Measurements from ENCODE around the gene IRGQ.
A peak's percentile ranks its signal among the peaks of the same experiment; 100 is the strongest.

IRGQ gene

GRCh38 chr19:43642531-43642930, 46.6 kb upstream of the IRGQ start:
- no peaks in the 10 kb centered on the region for H3K79me2 ChIP-seq (ENCODE audit: insufficient read depth, low read length)
- H4K20me1 ChIP-seq (ENCODE audit: insufficient read depth, low read length), result peaks cover 5% of the 10 kb centered on the region; the same call in 1 of the 2 replicates
- H3K9ac ChIP-seq (ENCODE audit: low read depth, low read length), result no peak overlapping the region
- no peaks in the 10 kb centered on the region for H3K36me3 ChIP-seq (ENCODE audit: insufficient read depth, low read length)
- TF ChIP-seq EZH2 (IDR thresholded peaks at IDR 0.05; ENCODE audit: borderline replicate concordance, low read depth, low read length, severe bottlenecking), result no peak
- TF ChIP-seq, protein P1, sequence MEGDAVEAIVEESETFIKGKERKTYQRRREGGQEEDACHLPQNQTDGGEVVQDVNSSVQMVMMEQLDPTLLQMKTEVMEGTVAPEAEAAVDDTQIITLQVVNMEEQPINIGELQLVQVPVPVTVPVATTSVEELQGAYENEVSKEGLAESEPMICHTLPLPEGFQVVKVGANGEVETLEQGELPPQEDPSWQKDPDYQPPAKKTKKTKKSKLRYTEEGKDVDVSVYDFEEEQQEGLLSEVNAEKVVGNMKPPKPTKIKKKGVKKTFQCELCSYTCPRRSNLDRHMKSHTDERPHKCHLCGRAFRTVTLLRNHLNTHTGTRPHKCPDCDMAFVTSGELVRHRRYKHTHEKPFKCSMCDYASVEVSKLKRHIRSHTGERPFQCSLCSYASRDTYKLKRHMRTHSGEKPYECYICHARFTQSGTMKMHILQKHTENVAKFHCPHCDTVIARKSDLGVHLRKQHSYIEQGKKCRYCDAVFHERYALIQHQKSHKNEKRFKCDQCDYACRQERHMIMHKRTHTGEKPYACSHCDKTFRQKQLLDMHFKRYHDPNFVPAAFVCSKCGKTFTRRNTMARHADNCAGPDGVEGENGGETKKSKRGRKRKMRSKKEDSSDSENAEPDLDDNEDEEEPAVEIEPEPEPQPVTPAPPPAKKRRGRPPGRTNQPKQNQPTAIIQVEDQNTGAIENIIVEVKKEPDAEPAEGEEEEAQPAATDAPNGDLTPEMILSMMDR (IDR thresholded peaks at IDR 0.05; ENCODE audit: borderline replicate concordance, extremely low read depth, low read length, poor library complexity, severe bottlenecking), result no peak
- H3K4me2 ChIP-seq (ENCODE audit: insufficient read depth, low read length), result no peak overlapping the region
- peaks cover 17% of the 10 kb centered on the region for H3K27me3 ChIP-seq (ENCODE audit: insufficient read depth, low read length, poor library complexity)
- ATAC-seq (ENCODE audit: insufficient read depth, low read depth), result no peak
- H3K9me3 ChIP-seq (ENCODE audit: insufficient read depth, low read length, severe bottlenecking), result no peaks in the 10 kb centered on the region
- no peak overlapping the region for H3K27ac ChIP-seq (ENCODE audit: low read length)
- H3K4me3 ChIP-seq (ENCODE audit: low read depth in 1 of 2, low read length in 2 of 2), result no peak overlapping the region
- no peak overlapping the region for H2AFZ ChIP-seq (ENCODE audit: low read depth, low read length)
- peaks cover 20% of the 10 kb centered on the region for H3K4me1 ChIP-seq (ENCODE audit: insufficient read depth, low read length)
- no peak for DNase-seq

DNA sequence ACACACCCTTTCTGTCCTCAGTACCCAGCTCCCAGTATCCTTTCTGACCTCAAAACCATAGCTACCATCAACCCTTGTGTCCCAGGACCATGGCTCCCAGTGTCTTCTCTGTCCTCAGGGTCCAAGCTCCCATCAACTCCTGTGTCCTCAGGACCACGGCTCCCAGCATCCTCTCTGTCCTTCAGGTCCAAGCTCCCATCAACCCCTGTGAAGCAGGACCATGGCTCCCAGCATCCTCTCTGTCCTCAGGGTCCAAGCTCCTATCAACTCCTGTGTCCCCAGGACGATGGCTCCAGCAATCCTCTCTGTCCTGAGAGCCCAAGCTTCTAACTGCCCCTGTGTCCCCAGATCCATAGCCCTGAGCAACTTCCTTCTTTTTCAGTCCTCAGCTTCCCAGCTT, 45.4 kb upstream of the IRGQ start:
- H3K4me3 ChIP-seq (ENCODE audit: low read depth in 1 of 2, low read length in 2 of 2), result no peak overlapping the region
- no peak overlapping the region for H3K9ac ChIP-seq (ENCODE audit: low read depth, low read length)
- no peak overlapping the region for H3K4me2 ChIP-seq (ENCODE audit: insufficient read depth, low read length)
- no peaks in the 10 kb centered on the region for H3K79me2 ChIP-seq (ENCODE audit: insufficient read depth, low read length)
- TF ChIP-seq EZH2 (IDR thresholded peaks at IDR 0.05; ENCODE audit: borderline replicate concordance, low read depth, low read length, severe bottlenecking), result no peak
- TF ChIP-seq, protein P1 (IDR thresholded peaks at IDR 0.05; ENCODE audit: borderline replicate concordance, extremely low read depth, low read length, poor library complexity, severe bottlenecking), result no peak
- H3K27ac ChIP-seq (ENCODE audit: low read length), result no peak overlapping the region
- H3K4me1 ChIP-seq (ENCODE audit: insufficient read depth, low read length), result peaks cover 20% of the 10 kb centered on the region
- H3K27me3 ChIP-seq (ENCODE audit: insufficient read depth, low read length, poor library complexity), result peaks cover 22% of the 10 kb centered on the region
- ATAC-seq (ENCODE audit: insufficient read depth, low read depth), result no peak
- peaks cover 5% of the 10 kb centered on the region; the same call in 1 of the 2 replicates for H4K20me1 ChIP-seq (ENCODE audit: insufficient read depth, low read length)
- no peaks in the 10 kb centered on the region for H3K36me3 ChIP-seq (ENCODE audit: insufficient read depth, low read length)
- no peaks in the 10 kb centered on the region for H3K9me3 ChIP-seq (ENCODE audit: insufficient read depth, low read length, severe bottlenecking)
- DNase-seq, result no peak
- H2AFZ ChIP-seq (ENCODE audit: low read depth, low read length), result no peak overlapping the region

- Histone ChIP-seq H2AFZ (ENCODE audit: low read depth, low read length) (peak overlapping the region; percentile 66; the same call in 1 of the 2 replicates), H3K4me3 (ENCODE audit: low read depth in 1 of 2, low read length in 2 of 2) (peak overlapping the region in 1 of 2 experiments; percentile 59; a peak in 2 of 4 replicates), H3K4me1 (ENCODE audit: insufficient read depth, low read length) (peaks cover 20% of the 10 kb centered on the region), H3K9me3 (ENCODE audit: insufficient read depth, low read length, severe bottlenecking) (no peaks in the 10 kb centered on the region), H3K36me3 (ENCODE audit: insufficient read depth, low read length) (no peaks in the 10 kb centered on the region), H3K9ac (ENCODE audit: low read depth, low read length) (peak overlapping the region; percentile 44), H3K27me3 (ENCODE audit: insufficient read depth, low read length, poor library complexity) (peaks cover 22% of the 10 kb centered on the region), H3K4me2 (ENCODE audit: insufficient read depth, low read length) (peak overlapping the region; percentile 87), H4K20me1 (ENCODE audit: insufficient read depth, low read length) (peaks cover 5% of the 10 kb centered on the region; the same call in 1 of the 2 replicates), H3K79me2 (ENCODE audit: insufficient read depth, low read length) (no peaks in the 10 kb centered on the region), H3K27ac (ENCODE audit: low read length) (no peak overlapping the region)
- no peak for TF ChIP-seq EZH2 (IDR thresholded peaks at IDR 0.05; ENCODE audit: borderline replicate concordance, low read depth, low read length, severe bottlenecking)
- TF ChIP-seq, protein P1 (IDR thresholded peaks at IDR 0.05; ENCODE audit: borderline replicate concordance, extremely low read depth, low read length, poor library complexity, severe bottlenecking), result no peak
- DNase-seq (no peak), ATAC-seq (ENCODE audit: insufficient read depth, low read depth) (no peak)
Observed at GRCh38 chr19:43640424-43640757, 44.5 kb upstream of the IRGQ start.
